GM18517 (cell line): ENCODE measurements around the gene APOBEC3H.

Source experiments
- ATAC-seq: cut with Tn5 transposase; IDR thresholded peaks from one replicate; pipeline ENCODE4 v1.9.1; 2021; ENCODE audit warnings: mild to moderate bottlenecking, moderate library complexity; ENCODE audit not compliant: unreplicated experiment

Gene APOBEC3H

DNA sequence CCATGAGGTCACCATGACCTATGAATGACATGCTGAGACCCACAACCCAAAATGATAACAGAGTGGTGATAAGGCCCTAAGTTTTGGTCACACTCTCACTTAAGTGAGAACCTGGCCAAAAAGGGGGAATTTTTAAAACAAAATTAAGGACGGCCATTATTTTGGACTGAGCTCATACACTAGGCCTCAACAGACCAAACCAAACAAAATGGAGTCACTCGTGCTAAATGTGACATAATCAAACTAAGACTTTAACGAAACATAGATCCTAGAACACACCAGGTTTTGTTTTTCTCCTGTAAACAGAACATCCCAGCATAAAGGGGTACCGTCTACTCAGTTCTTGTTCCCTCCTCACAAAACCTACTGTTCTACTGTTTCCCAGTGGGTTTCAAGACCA is 11.4 kb downstream of the APOBEC3H start:
- no peak for ATAC-seq

DNA sequence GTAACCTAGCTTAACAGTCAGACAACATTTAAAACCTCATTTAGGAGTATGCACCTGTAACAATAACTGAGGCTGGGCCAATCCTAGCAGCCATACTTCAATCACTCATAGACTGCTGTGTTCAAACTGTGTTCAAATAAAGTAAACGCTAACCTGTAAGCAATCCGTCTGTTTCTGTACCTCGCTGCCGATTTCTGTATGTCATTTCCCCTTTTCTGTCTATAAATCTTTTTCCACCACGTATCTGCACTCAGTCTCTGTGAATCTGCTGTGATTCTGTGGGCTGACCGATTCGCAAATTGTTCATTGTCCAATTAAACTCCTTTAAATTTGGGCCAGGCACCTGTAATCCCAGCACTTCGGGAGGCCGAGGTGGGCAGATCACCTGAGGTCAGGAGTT is 12.3 kb downstream of the APOBEC3H start:
- ATAC-seq = no peak

DNA sequence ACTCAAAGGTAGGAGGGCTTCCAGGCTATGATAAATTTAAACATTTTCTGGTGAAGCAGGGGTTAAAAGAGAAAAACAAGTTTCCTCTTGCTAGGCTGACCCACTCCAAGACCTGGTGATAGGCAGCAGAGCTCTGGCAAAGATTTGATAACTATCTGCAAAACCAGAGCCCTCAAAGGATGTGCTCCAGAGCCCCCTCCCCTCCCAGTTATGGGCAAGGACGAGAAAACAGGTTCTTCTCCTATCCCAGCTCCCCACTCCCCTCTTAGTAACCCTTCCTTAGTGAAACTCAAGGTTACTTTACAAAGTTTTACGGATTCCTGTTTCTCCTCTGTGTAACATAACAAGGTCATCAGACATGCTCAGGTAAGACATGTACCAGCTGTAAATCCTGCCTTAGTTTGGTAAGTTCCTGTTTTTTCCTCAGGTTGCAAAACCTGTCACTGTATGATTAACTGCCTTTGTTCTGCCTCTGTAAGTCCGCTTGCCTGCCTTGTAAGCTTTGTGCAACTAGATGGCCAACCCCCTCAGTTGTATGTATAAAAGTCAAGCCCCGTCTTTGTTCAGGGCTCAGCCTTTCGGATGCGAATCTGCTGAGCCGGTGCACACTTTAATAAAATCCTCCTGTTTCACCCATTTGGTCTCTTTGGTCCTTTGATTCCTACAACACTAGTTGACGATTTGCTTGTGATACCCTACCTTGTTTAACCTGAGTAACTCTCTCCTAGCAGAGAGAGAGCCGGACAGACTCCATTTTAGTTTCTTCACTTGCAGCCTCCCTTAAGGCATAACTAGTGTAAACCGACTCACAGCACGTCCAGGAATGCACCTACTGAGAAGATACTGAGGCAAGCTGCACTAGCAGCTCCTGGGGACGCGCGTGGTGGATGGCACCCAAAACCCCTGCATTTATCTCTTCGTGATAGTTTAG is 13.9 kb downstream of the APOBEC3H start:
- no peak for ATAC-seq

DNA sequence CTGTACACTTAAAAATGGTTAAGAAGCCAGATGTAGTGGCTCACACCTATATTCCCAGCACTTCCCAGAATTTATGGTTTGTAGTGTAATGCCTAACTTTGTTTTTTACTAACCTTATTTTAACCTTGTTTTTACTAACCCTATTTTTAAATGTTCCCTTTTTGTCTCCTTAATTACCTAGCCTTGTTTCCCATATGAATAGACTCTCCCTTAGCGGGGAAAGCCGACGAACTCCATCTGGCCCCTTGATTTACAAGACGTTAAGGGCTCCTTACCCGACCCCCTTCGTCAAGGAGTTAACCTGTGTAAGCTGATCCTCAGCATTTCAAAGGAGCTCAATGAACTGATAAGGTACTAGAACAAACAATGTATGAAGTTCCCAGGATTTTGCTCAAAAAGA is 17.1 kb downstream of the APOBEC3H start:
- ATAC-seq = no peak

DNA sequence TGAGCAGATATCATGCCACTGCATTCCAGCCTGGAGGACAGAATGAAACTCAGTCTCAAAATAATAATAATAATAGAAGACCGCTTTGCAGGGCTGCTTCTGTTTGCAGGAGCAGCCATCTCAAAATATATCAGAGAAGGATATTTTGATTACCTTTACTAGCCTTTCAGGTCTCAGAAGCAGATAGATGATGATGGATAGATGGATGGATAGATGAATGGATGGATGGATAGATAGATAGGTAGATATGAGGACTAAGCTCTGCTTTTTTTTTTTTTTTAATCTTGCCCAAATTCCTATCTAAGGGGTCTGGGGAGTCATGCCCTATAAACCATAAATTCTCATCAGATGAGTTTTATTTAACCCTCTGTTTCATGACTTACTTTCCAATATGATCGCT is 18.5 kb downstream of the APOBEC3H start:
- ATAC-seq = no peak

DNA sequence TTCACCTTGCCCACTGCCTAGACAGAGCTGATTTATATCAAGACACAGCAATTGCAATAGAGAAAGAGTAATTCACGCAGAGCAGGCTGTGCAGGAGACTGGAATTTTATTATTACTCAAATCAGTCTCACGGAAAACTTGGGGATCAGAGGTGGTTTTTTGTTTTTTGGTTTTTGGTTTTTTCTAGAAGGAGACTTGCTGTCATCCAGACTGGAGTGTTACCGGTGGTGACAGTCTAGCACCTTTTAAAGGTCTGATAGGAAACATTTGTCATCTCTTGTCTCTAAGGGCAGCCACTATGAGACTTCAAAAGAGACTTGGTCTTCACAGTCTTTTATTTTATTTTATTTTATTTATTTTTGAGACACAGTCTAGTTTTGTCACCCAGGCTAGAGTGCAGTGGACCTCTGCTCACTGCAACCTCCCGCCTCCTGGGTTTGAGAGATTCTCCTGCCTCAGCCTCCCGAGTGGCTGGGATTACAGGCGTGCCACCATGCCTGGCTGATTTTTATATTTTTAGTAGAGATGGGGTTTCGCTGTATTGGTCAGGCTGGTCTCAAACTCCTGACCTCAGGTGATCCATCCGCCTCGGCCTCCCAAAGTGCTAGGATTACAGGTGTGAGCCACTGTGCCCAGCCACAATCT is 19.1 kb downstream of the APOBEC3H start:
- ATAC-seq = no peak

DNA sequence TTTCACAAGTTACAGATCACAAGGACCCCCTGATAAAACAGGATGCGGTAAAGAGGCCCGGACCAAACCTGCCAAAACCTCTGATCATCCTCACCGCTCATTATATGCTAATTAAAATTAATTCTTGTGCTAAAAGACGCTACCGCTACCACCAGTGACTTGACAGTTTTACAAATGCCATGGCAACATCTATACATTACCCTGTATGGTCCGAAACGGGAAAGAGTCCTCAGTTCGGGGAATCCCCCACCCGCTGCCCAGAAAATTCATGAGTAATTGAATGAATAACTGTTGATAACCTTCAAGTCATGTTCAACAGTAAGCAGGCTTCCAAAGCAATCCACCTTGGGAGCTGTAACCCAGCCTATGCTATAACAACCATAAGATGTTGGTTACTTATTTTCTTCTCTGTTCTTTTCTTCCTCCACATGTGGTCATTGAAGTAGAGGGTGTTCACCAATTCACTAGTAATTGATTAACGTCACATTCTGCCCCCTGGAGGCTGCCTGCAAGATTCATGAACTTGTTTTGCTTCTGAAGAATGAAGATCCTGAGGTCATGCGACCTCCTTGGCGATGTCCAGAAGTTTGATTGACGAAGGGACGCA is 20.6 kb downstream of the APOBEC3H start:
- ATAC-seq = peak; percentile 43

DNA sequence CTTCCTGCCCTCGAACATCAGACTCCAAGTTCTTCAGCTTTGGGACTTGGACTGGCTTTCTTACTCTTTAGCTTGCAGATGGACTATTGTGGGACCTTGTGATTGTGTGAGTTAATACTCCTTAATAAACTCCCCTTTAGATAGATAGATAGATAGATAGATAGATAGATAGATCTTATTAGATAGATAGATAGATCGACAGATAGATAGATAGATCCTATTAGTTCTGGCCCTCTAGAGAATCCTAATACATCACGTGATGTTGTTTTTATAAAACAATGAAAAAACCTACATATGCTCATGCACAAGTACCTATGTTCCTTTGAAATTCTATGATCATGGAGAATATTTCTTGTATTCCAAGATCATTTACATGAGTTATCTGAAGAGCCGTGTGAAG is 23.9 kb downstream of the APOBEC3H start:
- ATAC-seq = no peak

DNA sequence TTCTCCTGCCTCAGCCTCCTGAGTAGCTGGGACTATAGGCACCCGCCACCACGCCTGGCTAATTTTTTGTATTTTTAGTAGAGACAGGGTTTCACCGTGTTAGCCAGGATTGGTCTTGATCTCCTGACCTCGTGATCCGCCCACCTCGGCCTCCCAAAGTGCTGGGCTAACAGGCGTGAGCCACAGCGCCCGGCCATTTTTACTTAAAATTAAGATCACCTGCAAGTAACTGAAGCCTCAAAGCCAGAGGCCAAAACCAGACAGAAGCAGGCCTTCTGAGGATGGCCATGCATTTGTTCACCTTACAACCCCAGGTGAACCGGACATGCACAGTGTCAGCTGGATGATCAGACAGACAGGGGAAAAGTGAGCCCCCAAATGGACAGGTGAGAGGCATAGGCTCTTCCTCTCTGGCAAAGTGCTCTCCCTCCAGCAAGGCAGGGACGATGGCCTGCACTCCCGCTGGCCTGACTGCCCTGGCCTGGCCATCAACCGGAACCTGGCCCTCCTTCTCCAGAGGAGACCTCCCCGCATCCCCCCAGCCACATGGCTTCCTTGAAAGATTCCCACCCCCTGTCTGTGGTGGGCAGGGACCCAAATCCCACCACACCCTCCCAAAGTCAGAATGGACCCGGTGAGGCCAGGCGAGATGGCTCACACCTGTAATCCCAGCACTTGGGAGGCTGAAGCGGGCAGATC is 25.9 kb downstream of the APOBEC3H start:
- ATAC-seq = no peak

DNA sequence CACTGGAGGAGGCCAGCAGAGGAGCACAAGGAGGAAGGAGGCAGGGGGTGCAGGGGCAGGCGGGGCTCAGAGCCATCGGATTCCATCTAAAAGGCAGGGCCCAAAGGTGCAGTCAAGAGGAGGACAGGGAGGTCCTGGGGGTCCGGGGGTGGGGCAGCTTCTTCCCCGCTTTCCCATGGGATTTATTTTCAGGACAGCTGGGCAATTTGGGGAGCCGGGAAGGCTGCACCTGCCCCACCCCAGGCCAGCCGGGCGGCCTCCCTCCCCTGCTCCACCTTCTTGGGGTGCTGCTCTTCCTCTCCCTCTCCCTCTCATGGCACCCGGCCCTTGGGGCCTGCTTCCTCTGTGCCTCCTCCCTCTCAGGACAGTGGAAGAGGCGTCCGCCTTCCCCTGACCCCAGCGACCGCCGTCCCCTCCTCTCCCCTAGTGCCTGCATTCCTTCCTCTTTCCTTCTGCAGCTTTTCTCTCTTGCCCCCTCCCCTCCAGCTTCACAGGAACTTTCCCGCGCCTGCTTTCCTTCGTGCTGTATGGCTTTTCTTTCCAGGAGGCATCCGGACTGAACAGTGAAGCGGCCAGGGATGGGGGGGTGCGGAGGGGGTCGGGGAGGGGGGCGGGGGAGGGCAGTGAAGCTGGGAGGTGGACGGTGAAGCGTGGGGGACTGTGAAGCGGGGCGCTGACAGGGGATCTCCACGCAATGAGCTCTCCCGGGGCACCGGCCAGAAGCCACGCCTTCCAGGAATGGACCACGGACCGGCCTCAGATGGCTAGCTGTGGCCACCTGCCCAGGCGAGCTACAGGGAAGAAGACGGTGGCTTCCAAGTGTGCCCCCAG is 26.9 kb downstream of the APOBEC3H start:
- no peak for ATAC-seq

DNA sequence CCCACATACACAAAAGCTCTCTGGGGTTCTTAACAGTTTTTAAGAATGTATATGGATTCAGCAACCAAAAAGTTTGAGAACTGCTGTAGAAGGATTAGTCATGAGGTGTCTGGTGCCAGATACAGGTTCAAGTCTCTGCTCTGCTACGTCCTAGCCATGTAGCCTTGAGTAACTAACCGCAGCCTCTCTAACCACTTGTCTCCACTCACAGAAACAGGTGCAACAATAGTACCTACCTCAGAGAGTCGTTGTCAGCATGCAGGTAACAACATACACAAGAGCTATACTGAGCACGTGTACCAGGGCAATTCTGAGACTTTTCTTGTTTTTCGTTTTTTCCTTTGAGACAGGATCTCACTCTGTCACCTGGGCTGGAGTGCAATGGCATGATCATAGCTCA is 28.6 kb downstream of the APOBEC3H start:
- no peak for ATAC-seq

DNA sequence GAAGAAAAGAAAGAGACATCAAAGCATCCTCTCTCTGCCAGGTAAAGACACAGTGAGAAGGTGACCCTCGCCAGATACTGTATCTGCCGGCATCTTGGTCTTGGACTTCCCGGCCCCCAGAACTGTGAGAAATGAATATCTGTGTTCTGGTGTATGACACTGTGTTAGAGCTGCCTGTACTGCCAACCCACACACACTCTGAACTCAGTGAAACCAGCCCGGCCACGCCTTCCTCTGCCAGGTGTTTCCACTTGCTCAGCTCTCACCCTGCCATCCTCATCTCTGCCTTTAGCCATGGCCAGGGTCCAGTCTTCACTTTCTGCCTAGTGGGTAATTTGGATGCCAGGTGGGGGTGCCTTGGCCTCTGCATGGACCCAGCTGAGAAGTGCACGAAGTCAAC is 31.5 kb downstream of the APOBEC3H start:
- no peak for ATAC-seq

DNA sequence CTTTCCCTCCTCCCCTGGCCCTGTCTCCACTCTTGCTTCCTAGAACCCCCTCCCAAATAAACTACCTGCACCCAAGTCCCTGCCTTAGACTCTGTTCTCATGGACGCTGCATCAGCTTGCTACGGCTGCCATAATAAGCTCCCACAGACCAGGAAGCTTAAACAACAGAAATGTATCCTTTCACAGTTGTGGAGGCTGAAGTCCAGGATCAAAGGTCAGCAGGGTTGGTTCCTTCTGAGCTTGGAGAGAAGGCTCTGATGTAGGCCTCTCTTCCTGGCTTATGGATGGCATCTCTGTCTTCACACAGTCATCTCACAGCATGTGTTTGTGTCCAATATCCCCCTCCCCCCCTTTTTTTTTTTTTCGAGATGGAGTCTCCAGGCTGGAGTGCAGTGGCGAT is 32.0 kb downstream of the APOBEC3H start:
- ATAC-seq = no peak

DNA sequence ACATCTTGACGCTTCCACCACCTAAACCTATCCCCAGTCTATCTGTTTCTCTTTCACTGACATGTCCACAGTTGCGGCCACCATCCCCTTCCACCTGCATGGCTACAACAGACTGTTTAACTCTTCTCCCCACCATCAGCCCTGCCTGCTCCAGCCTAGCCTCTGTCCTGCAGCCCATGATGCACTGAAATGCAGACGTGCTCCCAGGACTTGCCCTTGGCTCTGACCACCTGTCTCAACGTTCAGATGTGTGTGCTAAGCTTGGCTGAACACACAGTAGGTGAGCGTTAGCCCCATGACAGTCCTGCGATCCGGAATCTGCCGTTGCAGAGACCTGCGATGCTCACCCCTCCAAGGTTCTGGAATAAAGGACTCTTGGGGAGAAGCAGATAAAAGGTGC is 32.7 kb downstream of the APOBEC3H start:
- no peak for ATAC-seq

DNA sequence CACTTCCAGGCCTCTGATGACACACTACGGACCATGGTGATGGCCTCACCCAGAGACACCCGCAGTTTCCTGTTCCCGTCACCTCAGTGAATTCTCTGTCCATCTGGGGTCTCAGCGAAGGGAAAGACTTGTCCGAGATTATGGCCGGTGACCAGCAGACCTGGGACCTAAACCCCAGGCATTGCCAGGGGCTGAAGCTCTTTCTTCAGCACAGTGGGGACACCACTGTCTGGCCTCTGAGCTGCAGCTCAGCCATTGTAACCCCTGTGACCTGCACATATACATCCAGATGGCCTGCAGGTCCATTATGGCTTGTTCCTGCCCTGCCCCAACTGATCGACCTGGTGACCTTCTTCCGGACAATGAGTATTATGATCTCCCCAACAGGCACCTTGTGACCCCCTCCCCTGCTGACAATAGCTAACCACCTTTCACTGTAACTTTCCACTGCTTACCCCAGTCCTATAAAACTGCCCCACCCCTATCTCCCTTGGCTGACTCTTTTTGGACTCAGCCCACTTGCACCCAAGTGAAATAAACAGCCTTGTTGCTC is 33.2 kb downstream of the APOBEC3H start:
- ATAC-seq = no peak

DNA sequence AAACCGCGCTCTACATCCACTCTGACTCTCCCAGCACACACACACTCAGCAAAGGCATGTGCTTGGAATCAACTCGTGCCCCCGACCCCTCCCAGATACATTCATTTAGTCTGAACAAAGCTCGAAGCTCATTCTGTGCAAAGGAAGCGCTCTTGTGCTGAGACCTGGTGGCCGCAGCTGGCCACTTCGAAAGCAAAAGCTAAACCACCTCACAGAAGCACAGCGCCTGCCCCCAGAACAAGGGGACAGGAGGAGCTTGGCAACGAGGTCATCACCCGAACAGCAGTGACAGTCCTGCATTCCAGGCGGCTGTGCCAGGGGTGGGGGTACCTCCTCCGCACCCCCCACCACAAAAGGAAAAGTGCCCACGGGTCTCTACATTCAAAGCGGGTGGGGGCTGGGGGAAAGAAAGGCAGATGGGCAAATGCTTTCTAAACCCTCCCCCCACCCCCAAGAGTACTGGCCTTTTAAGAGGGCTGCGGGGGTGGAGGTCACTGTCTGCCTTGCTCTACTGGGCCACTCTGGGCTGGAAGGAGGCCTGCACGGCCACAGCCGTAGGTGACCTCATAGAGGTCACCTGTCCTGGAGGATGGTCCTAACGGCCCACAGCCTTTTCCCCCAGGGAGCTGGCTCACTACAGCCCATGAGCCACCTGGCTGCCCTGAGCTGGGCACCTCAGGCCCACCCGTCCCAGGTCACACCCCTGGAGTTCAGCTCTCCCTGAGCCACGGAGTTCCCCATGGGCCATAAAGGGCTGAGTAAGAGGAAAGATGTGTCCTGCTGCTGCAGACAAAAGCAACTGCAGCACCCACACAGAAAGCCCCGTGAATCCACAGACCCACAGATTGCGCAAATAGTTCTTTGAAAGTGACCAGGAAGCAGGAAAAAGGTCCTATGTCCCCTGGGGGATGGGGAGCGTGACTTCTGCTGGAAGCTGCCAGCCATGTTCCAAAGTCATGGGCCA is 34.1 kb downstream of the APOBEC3H start:
- ATAC-seq = no peak

DNA sequence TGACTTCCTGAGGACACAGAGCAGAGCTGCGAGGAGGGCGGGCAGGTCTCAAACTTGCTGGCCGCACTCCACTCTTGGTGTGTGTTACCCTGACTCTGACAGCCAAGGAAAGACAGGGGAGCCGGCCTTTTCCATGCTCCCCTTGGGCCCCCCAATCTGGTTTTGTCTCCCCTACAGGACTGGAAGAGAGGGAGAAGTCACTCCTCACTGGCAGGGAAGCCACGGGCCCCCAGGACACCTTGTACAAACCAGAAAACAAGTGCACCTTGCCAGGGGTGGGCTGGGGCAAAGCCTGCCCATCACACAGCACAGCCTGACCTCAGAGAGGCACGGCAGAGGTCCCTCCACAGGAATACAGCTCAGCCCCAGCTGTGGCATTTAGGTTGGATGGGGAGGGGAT is 35.2 kb downstream of the APOBEC3H start:
- no peak for ATAC-seq

DNA sequence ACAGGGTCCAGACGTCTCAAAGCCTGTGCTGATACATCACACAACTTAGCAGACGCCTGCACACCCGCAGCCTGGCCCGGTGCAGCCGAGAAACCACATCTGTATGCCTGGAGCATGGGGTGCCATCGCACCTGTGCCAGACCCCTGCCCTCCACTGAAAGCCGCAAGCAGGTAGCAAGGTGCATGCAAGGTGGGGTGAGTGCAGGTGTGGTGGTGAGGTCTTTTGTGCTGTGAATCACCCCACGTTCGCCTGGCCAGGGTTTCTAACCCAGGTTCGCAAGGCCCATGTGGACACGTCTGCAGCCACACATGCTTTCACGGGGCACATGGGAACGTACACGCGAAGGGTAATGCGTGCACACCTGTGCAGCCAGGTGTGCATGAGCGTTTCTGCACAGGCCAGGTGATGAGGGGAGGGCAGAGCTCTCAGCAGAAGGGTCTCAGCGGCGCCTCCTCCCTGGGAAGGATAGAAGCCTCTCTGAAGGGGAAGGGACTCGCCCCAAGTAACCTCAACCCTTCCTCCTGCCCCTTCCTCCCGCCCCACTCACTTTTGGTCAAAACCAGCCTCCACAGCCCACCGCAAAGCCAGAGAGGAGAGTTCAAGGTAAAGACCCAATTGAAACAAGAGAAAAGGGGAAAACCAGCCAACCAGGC is 36.0 kb downstream of the APOBEC3H start:
- ATAC-seq = no peak

DNA sequence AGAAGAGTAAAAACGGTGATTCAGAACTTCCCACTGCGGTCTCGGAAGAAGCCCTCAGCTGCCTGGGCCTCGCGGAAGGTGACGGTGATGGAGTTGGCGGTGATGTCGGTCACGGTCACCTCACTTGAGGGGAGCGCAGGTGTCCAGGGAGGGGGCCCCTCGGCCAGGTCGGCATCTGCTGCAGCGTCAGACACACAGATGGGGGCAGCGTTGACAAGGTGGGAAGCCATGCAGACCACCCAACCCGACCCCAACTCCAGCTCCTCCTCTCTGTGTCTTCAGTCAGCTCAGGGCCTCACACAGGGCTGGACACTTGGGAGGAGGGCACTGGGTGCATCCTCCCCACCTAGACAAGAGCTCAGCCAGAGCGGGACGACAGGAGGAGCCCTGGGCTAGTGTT is 36.8 kb downstream of the APOBEC3H start:
- no peak for ATAC-seq
